GM20431 (cell line): Measurements from ENCODE around the gene OPRL1.

Source experiments
- in situ Hi-C: fragments of 300-500 bp; cut with MseI, MboI; formaldehyde crosslinking; loops from one replicate; pipeline ENCODE4 v1.15.0; 2020; ENCODE audit warnings: low sequenced_read_pairs; ENCODE audit not compliant: unreplicated experiment

The OPRL1 gene

GRCh38 chr20:64080013-64080812 is at the start of gene OPRL1:
Gene OPRL1, plus strand, starts transcription at chr20:64080082. Its CDS starts 12,639 bp downstream, at chr20:64092721.
- in situ Hi-C loops, result no loop called here

- in situ Hi-C loops, result no loop called here
Measured at GRCh38 chr20:64030371-64031134, 49.3 kb upstream of the OPRL1 start.

- in situ Hi-C loops, result no loop called here
Measured at GRCh38 chr20:64031822-64032314, 48.0 kb upstream of the OPRL1 start.

DNA sequence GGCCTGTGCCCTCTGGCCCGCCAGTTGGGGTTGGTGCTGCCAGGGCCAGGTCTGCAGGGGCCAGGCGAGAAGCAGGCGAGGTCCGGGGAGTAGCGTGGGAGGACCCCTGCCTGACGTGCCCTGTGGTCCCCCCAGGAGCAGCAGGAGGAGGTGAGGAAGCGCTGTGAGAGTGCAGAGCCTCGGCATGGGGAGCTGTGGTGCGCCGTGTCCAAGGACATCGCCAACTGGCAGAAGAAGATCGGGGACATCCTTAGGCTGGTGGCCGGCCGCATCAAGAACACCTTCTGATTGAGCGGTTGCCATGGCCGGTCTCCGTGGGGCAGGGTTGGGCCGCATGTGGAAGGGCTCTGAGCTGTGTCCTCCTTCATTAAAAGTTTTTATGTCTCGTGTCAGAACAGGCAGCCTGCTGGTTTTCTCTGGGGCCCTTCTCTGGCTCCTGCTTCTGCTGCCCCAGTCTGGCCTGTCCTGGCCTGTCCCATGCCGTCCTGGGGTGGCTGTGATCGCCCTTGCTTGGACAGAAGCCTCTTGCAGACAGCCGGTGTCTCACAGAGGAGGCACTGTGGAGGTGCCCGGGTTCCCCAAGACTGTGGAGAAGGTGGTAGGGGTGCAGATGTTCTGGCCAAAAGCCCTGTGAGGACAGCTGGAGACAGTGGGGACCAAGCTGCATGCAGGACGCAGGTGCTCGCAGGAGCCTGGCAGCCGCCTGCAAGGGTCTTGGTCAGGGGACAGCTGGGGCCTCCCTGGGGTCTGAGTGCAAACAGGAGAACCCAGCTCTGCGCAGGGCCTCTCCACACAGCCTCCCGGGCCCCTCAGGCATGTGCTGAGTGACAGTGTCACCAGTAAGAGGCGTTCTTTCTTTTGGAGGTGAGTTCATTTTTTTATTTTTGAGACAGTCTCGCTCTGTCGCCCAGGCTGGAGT is 46.9 kb upstream of the OPRL1 start:
- in situ Hi-C loops, result no loop called here

DNA sequence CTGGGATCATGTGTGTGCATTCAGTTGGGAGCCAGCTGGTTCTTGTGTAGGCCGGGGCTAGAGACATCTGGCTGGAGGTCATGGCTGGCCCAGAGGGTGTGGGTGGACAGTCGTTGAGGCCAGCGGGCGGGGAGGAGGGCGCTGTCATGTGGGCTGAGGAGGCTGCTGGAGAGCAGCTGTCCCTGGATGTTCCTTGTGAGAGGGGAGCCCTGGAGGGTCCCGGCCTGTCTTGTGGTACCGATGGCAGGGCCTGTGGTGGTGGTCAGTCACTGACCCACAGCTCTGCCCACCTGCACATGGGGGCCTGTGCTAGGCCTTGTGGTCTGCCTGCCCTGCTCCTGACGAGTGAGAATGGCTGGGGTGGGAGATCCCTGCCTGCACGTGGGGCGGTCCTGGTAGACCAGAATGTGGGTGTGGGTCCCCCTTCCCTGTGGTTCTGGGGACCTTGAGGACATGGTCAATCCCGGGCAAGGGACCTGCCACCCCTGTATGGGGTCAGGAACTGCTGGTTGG is 45.8 kb upstream of the OPRL1 start:
- in situ Hi-C loops, result no loop called here

DNA sequence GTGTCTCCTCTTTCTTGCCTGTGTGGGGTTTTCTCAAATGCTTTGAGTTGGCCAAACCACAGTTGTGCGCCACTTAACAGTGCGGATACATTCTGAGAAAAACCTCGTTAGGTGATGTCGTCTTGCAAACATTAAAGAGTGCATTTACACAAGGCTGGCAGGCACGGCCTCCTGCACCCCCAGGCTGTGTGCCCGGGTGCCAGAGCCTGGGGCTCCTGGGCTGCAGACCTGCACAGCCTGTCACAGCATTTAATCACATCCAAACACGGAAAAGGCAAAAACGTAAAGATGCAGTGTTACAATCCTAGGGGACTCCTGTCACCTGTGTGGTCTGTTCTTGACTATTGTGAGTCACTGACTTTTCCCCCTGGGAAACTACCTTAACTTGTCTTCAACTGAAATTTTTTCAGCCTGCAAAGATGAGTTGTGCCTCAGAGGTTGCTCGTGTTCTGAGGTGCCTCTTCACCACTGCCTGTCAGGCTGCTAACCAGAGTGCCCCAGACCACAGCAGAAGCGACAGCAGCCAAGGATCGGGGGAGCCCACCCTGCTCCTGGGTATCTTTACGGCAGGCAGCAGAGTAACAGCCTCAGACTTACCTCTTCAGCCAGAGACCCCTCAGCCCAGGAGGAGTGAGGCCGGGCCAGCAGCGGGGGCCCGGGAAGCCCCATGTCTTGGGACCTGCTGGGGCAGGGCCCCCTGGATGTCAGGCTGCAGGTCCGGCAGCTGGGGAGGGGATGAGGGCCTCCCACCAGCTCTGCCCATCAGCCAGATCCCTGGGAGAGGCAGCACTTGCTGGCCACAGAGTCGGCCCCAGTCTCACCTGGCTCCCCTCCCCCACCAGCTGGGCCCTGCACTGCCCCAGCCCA is 44.6 kb upstream of the OPRL1 start:
- in situ Hi-C loops, result no loop called here

GRCh38 chr20:64035933-64036345 is 43.9 kb upstream of the OPRL1 start, which contains the start of gene C20orf204:
Gene C20orf204, plus strand, starts transcription at chr20:64036182. Its CDS starts 142 bp downstream, at chr20:64036324.
- in situ Hi-C loops, result no loop called here

- in situ Hi-C loops, result no loop called here
Measured at GRCh38 chr20:64036346-64037198, 43.3 kb upstream of the OPRL1 start.

- in situ Hi-C loops, result no loop called here
Measured at GRCh38 chr20:64037199-64037497, 42.7 kb upstream of the OPRL1 start.

- in situ Hi-C loops, result no loop called here
Measured at GRCh38 chr20:64037498-64038213, 42.2 kb upstream of the OPRL1 start.

GRCh38 chr20:64038224-64038564 is 41.7 kb upstream of the OPRL1 start:
- in situ Hi-C loops, result no loop called here

DNA sequence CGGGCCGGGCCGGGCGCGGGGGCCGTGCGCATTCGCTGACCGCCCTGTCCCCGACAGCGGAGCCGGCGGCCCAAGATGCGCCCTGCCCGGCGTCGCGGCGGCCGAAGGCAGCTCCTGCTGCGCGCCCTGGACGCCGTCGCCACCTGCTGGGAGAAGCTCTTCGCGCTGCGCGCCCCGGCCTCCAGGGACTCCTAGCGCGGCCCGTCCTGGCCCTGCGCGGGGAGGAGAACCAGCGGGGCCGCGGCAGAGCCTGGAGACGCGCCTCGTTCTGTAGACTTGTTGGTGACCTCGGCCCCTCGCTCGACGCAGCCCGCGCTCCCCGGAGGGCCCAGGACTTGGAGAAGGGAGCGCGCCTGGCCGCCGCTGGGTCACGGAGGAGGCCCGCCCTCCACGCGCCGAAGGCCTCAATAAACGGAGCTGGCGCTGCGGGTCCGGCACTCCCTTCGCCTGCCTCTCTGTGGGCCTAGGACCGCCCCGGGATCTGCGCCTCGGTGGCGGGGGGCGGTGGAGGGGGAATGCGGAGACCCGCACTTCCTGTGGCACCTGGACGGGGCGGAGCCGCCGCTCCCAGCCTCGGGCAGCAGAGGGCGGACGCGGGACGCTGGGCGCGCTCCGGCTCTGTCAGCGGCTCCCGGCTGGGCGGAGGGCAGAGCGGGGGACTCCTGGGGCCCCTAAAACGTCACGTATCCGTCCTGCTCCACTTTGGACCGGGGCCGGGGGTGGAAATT is 41.2 kb upstream of the OPRL1 start:
- in situ Hi-C loops, result no loop called here

DNA sequence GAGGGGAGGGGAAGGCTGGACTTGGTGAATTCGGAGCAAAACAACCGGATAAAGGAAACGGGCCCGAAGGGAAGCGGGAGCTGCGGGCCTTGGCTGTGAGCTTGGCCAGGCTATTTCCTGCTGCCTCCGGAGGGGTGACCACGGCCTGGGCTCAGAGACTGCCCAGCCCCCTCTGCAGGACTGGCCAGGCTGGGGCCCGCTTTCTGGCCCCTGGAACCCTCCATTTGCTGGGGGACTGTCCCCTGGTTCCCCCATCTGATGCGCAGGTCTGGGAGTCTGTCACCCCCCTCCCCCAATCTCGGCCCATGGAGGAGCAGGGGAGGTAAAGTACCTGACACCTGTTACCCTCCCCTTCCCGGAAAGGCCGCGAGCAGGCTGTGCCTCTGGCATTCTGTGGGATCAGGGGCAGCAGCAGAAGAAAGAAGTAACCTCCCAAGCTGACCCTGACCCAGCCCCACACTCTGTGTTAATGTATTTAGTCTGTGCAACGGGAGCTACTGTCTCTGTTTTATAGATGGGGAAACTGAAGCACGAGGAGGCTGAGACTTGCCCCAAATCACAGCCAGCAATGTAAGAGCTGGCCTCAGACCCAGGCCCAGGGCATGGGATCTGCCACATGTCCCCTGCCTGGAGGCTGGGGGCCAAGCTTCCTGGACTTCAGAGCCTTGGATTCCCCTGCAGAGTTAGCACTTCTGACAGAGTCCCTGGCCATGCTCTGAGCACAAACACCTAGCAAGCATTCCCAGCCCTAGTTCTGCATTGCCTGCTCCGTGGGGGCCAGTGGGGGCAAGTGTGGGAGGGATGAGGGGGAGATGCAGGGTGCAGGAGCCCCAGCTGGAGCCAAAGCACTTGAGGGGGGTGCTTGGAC is 40.4 kb upstream of the OPRL1 start:
- in situ Hi-C loops, result no loop called here

DNA sequence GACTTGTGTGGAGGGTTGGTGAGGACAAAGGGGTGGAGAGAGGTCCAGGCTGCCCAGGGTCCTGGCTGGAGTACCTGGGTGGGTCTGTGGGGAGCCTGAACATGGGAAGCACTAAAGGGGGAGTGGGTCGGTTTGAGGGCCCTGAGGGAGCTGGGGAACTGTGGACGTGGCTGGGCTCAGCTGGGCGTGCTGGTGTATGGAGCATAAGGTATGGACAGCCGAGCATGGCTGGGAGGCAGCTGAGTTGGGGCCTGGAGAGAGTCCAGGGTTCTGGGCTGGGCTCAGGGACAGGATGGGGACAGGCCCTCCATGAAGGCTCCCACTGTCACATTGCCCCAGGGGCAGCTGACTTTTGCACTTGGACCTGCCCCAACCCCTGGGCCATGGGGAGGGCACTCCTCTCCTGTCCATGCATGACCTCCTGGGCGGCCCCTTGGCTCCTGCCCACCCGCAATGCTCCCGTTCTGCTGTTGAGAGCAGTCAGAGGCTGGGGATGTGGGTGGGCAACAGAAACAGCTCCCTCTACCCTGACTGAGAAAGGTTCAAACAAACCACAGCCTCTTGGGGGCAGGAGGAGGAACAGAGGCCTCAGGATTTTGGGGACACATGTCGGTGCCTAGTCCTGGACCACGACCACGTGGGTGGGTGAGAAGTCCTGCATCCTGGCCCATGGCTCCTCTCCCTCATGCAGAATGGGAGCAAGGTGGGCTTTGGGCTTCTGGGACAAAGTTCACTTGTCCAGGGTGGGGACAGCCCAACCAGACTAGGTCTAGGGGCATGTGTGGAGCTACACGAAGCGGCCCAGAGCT is 39.4 kb upstream of the OPRL1 start:
- in situ Hi-C loops, result no loop called here

- in situ Hi-C loops, result no loop called here
Measured at GRCh38 chr20:64041040-64041780, 38.7 kb upstream of the OPRL1 start.
